Upper lobe of left lung (tissue), 6 donors: ENCODE measurements around the gene HAUS5. TPM values are rescaled to one million over a fixed set of nuclear protein-coding genes. Genes with fewer than 3 reads are reported as not detected.
"Not testable (repeated sequence)": the region's sequence is repeated elsewhere in the genome, so short reads cannot be mapped to it uniquely, and the experiment has no call there.

ENCODE experiments used
- ATAC-seq, 2 donors: fragments of 200-7000 bp; cut with Tn5 transposase; one replicate each; pipeline ENCODE4 v1.9.1; 2022; ENCODE audit warnings: mild to moderate bottlenecking in 2 of 2, moderate library complexity in 2 of 2; ENCODE audit not compliant: low FRiP score in 2 of 2
- DNase-seq, 2 donors: peaks; one replicate each; pipeline ENCODE4 v3.0.0-alpha.2; 2019 to 2020
- H3K27ac ChIP-seq, 4 donors: fragments of 200-600 bp; sonication (generic); one replicate each; pipeline ENCODE4 v1.5.1; 2016 to 2019
- H3K27me3 ChIP-seq, 4 donors: fragments of 200-600 bp; sonication (generic); one replicate each; pipeline ENCODE4 v1.5.1; 2017 to 2019
- H3K36me3 ChIP-seq, 4 donors: fragments of 200-600 bp; sonication (generic); one replicate each; pipeline ENCODE4 v1.5.1; 2016 to 2019
- H3K4me1 ChIP-seq, 4 donors: fragments of 200-600 bp; sonication (generic); one replicate each; pipeline ENCODE4 v1.5.1; 2018 to 2019
- H3K4me3 ChIP-seq, 4 donors: fragments of 200-600 bp; sonication (generic); one replicate each; pipeline ENCODE4 v1.5.1; 2017 to 2019; ENCODE audit warnings: mild to moderate bottlenecking in 2 of 4, moderate library complexity in 1 of 4
- H3K9me3 ChIP-seq, 4 donors: fragments of 200-600 bp; sonication (generic); one replicate each; pipeline ENCODE4 v1.5.1; 2018 to 2019
- EP300 ChIP-seq, 4 donors: sonication (generic); formaldehyde crosslinking; IDR thresholded peaks; one replicate each; pipeline ENCODE4 v1.5.1; 2017; ENCODE audit warnings: antibody characterized with exemption in 4 of 4, control low read depth in 2 of 4
- POLR2A ChIP-seq, 4 donors: fragments of 450-650 bp; IDR thresholded peaks; one replicate each; pipeline ENCODE4 v1.5.1; 2016 to 2017; ENCODE audit warnings: antibody characterized with exemption in 4 of 4, mild to moderate bottlenecking in 2 of 4
- POLR2AphosphoS5 ChIP-seq, 2 donors: sonication (generic); formaldehyde crosslinking; IDR thresholded peaks; one replicate each; pipeline ENCODE4 v1.5.1; 2017; ENCODE audit warnings: antibody characterized with exemption in 2 of 2
- WGBS, 2 donors: methylation state at CpG; one replicate each; pipeline ENCODE4 v1.1.5; 2017 to 2018; 5-methylcytosine and 5-hydroxymethylcytosine counted together
- total RNA-seq, 6 donors: library from RNA; depleted of rRNA in 4 of 6; stranded (reverse); fragments of >200 nt in 4 of 6; gene quantifications; one replicate each; pipeline versions ENCODE4 v1.1.0 to v1.2.1, GENCODE V29; 2016 to 2021
- TF ChIP-seq, protein P1 (sequence below), 6 experiments: fragments of 450-650 bp in 4 of 6; fragments of 200-600 bp in 2 of 6; sonication (generic) in 2 of 6; IDR thresholded peaks; one replicate each; pipeline ENCODE4 v1.5.1; 2016 to 2019; ENCODE audit warnings: antibody characterized with exemption in 6 of 6
- donor health status: DM: no; HTN: no; CAD: no; lungs with moderate emphysema.
- donor health status: DM: no; HTN: yes; CAD: no; lungs with severe emphysema.

Gene HAUS5
- total RNA-seq, 6 donors from 2014 or later, result 5.6 to 32.5 (median 11.3) TPM

DNA sequence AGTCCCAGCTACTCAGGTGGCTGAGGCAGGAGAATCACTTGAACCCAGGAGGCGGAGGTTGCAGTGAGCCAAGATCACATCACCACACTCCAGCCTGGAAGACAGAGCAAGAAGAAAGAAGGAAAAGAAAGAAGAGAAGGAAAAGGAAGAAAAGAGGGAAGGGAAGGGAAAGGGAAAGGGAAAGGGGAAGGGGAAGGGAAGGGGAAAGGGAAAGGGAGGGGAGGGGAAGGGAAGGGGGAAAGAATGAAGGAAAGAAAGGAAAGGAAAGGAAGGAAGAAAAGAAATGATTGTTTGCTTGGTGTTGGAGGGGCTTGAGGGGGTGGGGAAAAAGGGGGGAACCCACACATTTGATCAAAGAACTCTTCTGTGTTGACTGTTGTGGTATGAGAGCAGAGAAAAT lies 16.6 kb upstream of the HAUS5 start:
- no peaks in the 10 kb centered on the region for H3K9me3 ChIP-seq
- DNase-seq (no peak), ATAC-seq (no peak)
- no peaks in the 10 kb centered on the region for H3K36me3 ChIP-seq
- no peak overlapping the region for H3K27ac ChIP-seq
- 93 to 100% methylated on average over 1 of the region's 1 CpG for WGBS, 2 donors
- H3K27me3 ChIP-seq, result no peaks in the 10 kb centered on the region
- TF ChIP-seq POLR2A (IDR thresholded peaks at IDR 0.05), result no peak
- TF ChIP-seq, protein P1, sequence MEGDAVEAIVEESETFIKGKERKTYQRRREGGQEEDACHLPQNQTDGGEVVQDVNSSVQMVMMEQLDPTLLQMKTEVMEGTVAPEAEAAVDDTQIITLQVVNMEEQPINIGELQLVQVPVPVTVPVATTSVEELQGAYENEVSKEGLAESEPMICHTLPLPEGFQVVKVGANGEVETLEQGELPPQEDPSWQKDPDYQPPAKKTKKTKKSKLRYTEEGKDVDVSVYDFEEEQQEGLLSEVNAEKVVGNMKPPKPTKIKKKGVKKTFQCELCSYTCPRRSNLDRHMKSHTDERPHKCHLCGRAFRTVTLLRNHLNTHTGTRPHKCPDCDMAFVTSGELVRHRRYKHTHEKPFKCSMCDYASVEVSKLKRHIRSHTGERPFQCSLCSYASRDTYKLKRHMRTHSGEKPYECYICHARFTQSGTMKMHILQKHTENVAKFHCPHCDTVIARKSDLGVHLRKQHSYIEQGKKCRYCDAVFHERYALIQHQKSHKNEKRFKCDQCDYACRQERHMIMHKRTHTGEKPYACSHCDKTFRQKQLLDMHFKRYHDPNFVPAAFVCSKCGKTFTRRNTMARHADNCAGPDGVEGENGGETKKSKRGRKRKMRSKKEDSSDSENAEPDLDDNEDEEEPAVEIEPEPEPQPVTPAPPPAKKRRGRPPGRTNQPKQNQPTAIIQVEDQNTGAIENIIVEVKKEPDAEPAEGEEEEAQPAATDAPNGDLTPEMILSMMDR (IDR thresholded peaks at IDR 0.05), result no peak
- H3K4me3 ChIP-seq, result no peak overlapping the region
- H3K4me1 ChIP-seq, result no peaks in the 10 kb centered on the region

DNA sequence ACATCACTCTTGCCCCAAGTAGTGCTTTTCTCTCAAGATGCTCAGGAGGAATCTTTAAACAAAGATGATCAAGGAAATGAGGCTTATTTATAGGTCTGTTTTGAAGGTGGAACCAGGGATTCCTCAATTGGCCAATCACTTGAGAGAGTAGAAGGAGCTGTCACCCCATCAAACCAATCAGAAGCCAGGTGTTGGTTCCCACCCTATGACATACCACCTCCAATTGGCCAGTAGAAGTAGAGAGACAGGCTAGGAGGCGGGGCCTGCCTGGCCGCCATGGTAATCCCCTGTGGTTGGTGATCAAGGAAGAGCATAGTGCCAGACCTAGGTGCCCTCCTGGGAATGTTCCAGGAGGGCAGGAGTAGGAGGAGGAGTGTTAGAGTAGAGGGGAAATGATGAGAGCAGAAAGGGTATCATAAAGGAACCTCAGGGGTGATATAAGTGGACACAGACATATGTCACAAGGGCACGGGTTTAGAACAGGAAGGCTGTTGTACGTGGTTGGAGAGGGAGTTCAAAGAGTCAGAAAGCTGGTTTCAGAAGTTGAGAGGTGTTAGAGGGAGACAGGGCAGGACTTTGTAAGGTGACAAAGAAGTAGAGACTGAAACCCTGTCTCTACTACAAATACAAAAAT lies 16.1 kb upstream of the HAUS5 start:
- TF ChIP-seq, protein P1 (IDR thresholded peaks at IDR 0.05), result no peak
- TF ChIP-seq POLR2A (IDR thresholded peaks at IDR 0.05) (no peak), POLR2AphosphoS5 (IDR thresholded peaks at IDR 0.05) (no peak), EP300 (IDR thresholded peaks at IDR 0.05) (no peak)

DNA sequence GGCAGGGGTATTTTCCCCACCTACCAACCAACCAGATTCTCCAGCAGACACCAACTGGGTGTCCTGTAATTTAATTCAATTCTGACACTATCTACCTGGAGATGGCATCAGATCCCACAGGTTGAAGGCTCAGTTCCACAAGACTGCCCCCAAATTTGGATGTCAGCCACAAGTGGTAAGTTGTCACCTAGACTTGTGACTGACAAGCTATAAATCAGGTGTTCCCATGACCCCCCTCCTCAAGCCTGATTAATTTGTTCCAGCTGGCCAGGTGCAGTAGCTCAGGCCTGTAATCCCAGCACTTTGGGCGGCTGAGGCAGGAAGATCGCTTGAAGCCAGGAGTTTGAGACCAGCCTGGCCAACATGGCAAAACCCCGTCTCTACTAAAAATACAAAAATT lies 10.6 kb upstream of the HAUS5 start:
- H3K4me1 ChIP-seq, result no peaks in the 10 kb centered on the region
- H3K4me3 ChIP-seq, result no peak overlapping the region
- 89 to 100% methylated on average over 3 of the region's 3 CpGs for WGBS, 2 donors
- H3K27me3 ChIP-seq, result no peaks in the 10 kb centered on the region
- no peak for TF ChIP-seq POLR2AphosphoS5 (IDR thresholded peaks at IDR 0.05)
- no peak for TF ChIP-seq EP300 (IDR thresholded peaks at IDR 0.05)
- TF ChIP-seq, protein P1 (IDR thresholded peaks at IDR 0.05), result no peak
- TF ChIP-seq POLR2A (IDR thresholded peaks at IDR 0.05), result no peak
- no peaks in the 10 kb centered on the region for H3K36me3 ChIP-seq
- H3K9me3 ChIP-seq, result peaks cover 0 to 1% (median 0%) of the 10 kb centered on the region in 4 donors
- ATAC-seq (no peak), DNase-seq (no peak)
- H3K27ac ChIP-seq, result no peak overlapping the region

More for the DNA sequence above, 16.1 kb upstream of the HAUS5 start:
- H3K9me3 ChIP-seq, result no peaks in the 10 kb centered on the region
- no peak overlapping the region for H3K4me3 ChIP-seq
- no peaks in the 10 kb centered on the region for H3K36me3 ChIP-seq
- H3K4me1 ChIP-seq, result no peaks in the 10 kb centered on the region
- DNase-seq (no peak), ATAC-seq (no peak)
- WGBS, 2 donors, result 61 to 66% methylated on average over 4 of the region's 4 CpGs
- no peaks in the 10 kb centered on the region for H3K27me3 ChIP-seq
- H3K27ac ChIP-seq, result no peak overlapping the region

DNA sequence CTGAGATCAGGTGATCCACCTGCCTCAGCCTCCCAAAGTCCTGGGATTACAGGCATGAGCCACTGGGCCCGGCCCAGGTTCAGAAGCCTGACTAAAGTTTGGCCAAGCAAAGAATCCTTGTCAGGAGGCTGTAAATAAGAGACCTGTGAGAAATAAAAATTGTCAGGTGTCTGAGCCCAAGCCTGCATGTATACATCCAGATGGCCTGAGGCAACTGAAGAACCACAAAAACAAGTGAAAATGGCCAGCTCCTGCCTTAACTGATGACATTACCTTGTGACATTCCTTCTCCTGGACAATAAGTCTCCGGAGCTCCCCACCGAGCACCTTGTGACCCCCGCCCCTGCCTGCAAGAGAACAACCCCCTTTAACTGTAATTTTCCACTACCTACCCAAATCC lies 8.1 kb upstream of the HAUS5 start:
- DNase-seq, H3K27me3 ChIP-seq, H3K36me3 ChIP-seq, H3K27ac ChIP-seq, H3K4me3 ChIP-seq, H3K9me3 ChIP-seq, ATAC-seq, H3K4me1 ChIP-seq: not testable (repeated sequence)
- 85 to 90% methylated on average over 4 of the region's 4 CpGs for WGBS, 2 donors

DNA sequence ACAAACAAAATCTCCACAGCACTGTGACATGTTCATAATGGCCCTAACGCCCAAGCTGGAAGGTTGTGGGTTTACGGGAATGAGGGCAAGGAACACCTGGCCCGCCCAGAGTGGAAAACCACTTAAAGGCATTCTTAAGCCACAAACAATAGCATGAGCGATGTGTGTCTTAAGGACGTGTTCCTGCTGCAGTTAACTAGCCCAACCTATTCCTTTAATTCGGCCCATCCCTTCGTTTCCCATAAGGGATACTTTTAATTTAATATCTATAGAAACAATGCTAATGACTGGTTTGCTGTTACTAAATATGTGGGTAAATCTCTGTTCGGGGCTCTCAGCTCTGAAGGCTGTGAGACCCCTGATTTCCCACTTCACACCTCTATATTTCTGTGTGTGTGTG lies 5.4 kb upstream of the HAUS5 start:
- H3K9me3 ChIP-seq, H3K27me3 ChIP-seq, H3K36me3 ChIP-seq, H3K4me1 ChIP-seq, H3K4me3 ChIP-seq, H3K27ac ChIP-seq, ATAC-seq, DNase-seq: not testable (repeated sequence)
- 90% methylated on average over 8 of the region's 8 CpGs for WGBS, 2 donors

DNA sequence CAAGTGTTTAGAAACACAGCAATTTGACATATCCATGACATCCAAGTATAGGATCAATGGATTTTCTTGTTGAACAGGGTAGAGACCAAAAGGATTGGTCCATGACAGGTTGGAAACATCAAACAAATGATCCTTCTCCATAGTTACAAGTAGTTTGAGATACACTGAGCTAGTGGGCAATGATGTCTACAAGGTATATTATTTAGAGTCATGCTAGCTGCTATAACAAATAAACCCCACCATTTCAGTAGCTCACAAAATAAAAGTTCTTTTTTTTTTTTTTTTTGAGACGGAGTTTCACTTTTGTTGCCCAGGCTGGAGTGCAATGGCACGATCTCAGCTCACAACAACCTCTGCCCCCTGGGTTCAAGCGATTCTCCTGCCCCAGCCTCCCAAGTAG lies 4.9 kb upstream of the HAUS5 start:
- Histone ChIP-seq H3K4me3 (no peak overlapping the region), H3K36me3 (no peaks in the 10 kb centered on the region), H3K27ac (no peak overlapping the region), H3K4me1 (peaks cover 0 to 8% (median 6%) of the 10 kb centered on the region in 4 donors), H3K9me3 (peaks cover 0 to 7% (median 3%) of the 10 kb centered on the region in 4 donors), H3K27me3 (no peaks in the 10 kb centered on the region)
- TF ChIP-seq, protein P1 (IDR thresholded peaks at IDR 0.05), result no peak
- TF ChIP-seq POLR2A (IDR thresholded peaks at IDR 0.05) (no peak), EP300 (IDR thresholded peaks at IDR 0.05) (no peak), POLR2AphosphoS5 (IDR thresholded peaks at IDR 0.05) (no peak)
- ATAC-seq (no peak), DNase-seq (no peak)
- 74 to 79% methylated on average over 3 of the region's 3 CpGs for WGBS, 2 donors
